H1 (cell line): ENCODE measurements around the gene ACBD6. TPM values are rescaled to one million over a fixed set of nuclear protein-coding genes. Genes with fewer than 3 reads are reported as not detected.

Experiments used
- CTCF ChIA-PET: fragments of 300-600 bp; sonication (Branson Sonifier 250); formaldehyde crosslinking; loops from one replicate; lab custom pipeline; 2021; ENCODE audit not compliant: partially characterized antibody; lab: Charles Lee
- POLR2A ChIA-PET: fragments of 300-600 bp; sonication (Branson Sonifier 250); formaldehyde crosslinking; loops from one replicate; lab custom pipeline; 2021; ENCODE audit warnings: inconsistent platforms; ENCODE audit not compliant: partially characterized antibody; lab: Charles Lee
- DNase-seq, 2 experiments: peaks; one replicate each; pipeline versions ENCODE4 v3.0.0 to v3.0.0-alpha.2; 2010 to 2022; ENCODE audit warnings: low spot score in 2 of 2, low read depth in 1 of 2, mixed read lengths in 1 of 2
- FAIRE-seq: peaks from 2 replicates; lab custom pipeline; 2011; peaks lifted over from hg19 to GRCh38; lab: Jason Lieb, UNC
- H2AFZ ChIP-seq: 2 replicates; pipeline ENCODE4 v1.8.1; 2012; ENCODE audit warnings: low read length, inconsistent platforms
- H2AK5ac ChIP-seq: 2 replicates; pipeline ENCODE4 v1.6.1; 2013; ENCODE audit warnings: low read depth, low read length
- H2BK120ac ChIP-seq: replicated peaks from 2 replicates; pipeline ENCODE3; 2013; ENCODE audit warnings: low read depth, low read length, inconsistent platforms
- H2BK12ac ChIP-seq: 2 replicates; pipeline ENCODE4 v1.6.1; 2013; ENCODE audit warnings: low read depth, low read length
- H2BK15ac ChIP-seq: 2 replicates; pipeline ENCODE4 v1.6.1; 2013; ENCODE audit warnings: low read length
- H2BK20ac ChIP-seq: 2 replicates; pipeline ENCODE4 v1.6.1; 2013; ENCODE audit warnings: low read length
- H2BK5ac ChIP-seq: 2 replicates; pipeline ENCODE4 v1.6.1; 2013; ENCODE audit warnings: low read depth, low read length
- H3K14ac ChIP-seq: 2 replicates; pipeline ENCODE4 v1.6.1; 2013; ENCODE audit warnings: inconsistent platforms; ENCODE audit not compliant: insufficient read length
- H3K18ac ChIP-seq: 2 replicates; pipeline ENCODE4 v1.6.1; 2013; ENCODE audit warnings: low read length; ENCODE audit errors: extremely low read depth
- H3K23ac ChIP-seq: 2 replicates; pipeline ENCODE4 v1.6.1; 2013; ENCODE audit warnings: inconsistent platforms; ENCODE audit not compliant: insufficient read length
- H3K23me2 ChIP-seq: 2 replicates; pipeline ENCODE4 v1.6.1; 2013; ENCODE audit warnings: low read depth, low read length
- H3K27ac ChIP-seq: 2 replicates; pipeline ENCODE4 v1.6.1; 2011; ENCODE audit warnings: low read depth, low read length, inconsistent platforms
- H3K27me3 ChIP-seq, 4 experiments: replicated peaks in 1 of 4; 1 replicate in 1 of 4; 2 replicates in 3 of 4; pipeline versions ENCODE4 v1.6.1 to v1.8.1; 2011 to 2013; ENCODE audit warnings: low read length in 3 of 4, mild to moderate bottlenecking in 3 of 4, inconsistent platforms in 2 of 4, mixed read lengths in 2 of 4, moderate library complexity in 1 of 4; ENCODE audit not compliant: control insufficient read depth in 3 of 4, insufficient read depth in 3 of 4; ENCODE audit errors: extremely low read depth in 1 of 4
- H3K36me3 ChIP-seq, 4 experiments: 2 replicates each; pipeline versions ENCODE4 v1.6.1 to v1.8.1; 2011 to 2013; ENCODE audit warnings: mild to moderate bottlenecking in 4 of 4, low read length in 3 of 4, moderate library complexity in 2 of 4, control low read depth in 1 of 4, inconsistent platforms in 1 of 4; ENCODE audit not compliant: insufficient read depth in 4 of 4, control insufficient read depth in 2 of 4
- H3K4ac ChIP-seq: replicated peaks from 2 replicates; pipeline ENCODE3; 2013; ENCODE audit warnings: low read length, low read depth, mixed read lengths, inconsistent platforms; ENCODE audit not compliant: insufficient read length
- H3K4me1 ChIP-seq, 4 experiments: replicated peaks in 1 of 4; 1 replicate in 1 of 4; 2 replicates in 3 of 4; pipeline versions ENCODE4 v1.6.1 to v1.8.1; 2011 to 2013; ENCODE audit warnings: low read length in 3 of 4, inconsistent platforms in 2 of 4, mixed read lengths in 1 of 4; ENCODE audit not compliant: insufficient read depth in 4 of 4, control insufficient read depth in 3 of 4
- H3K4me2 ChIP-seq, 2 experiments: 2 replicates each; pipeline versions ENCODE4 v1.6.1 to v1.8.1; 2011 to 2013; ENCODE audit warnings: low read depth in 2 of 2, low read length in 2 of 2, control low read depth in 1 of 2, inconsistent platforms in 1 of 2, mild to moderate bottlenecking in 1 of 2; ENCODE audit not compliant: insufficient read depth in 1 of 2
- H3K4me3 ChIP-seq, 4 experiments: fragments of 200-600, 300-600 bp in 1 of 4; sonication (generic), shearing (Covaris generic), sonication (Bioruptor Twin) in 1 of 4; 2 replicates each; pipeline versions ENCODE4 v1.5.1 to v1.8.1; 2011 to 2016; ENCODE audit warnings: low read length in 4 of 4, low read depth in 3 of 4, control low read depth in 2 of 4, inconsistent platforms in 2 of 4, mild to moderate bottlenecking in 2 of 4, mixed read lengths in 1 of 4, moderate library complexity in 1 of 4; ENCODE audit not compliant: insufficient read depth in 2 of 4; ENCODE audit errors: extremely low read depth in 1 of 4
- H3K56ac ChIP-seq: replicated peaks from 2 replicates; pipeline ENCODE3; 2013; ENCODE audit warnings: low read depth, mild to moderate bottlenecking, mixed read lengths, low read length, inconsistent platforms; ENCODE audit not compliant: insufficient read length
- H3K79me1 ChIP-seq: 2 replicates; pipeline ENCODE4 v1.6.1; 2013; ENCODE audit warnings: low read depth, low read length, control low read depth
- H3K79me2 ChIP-seq, 2 experiments: 2 replicates each; pipeline versions ENCODE4 v1.6.1 to v1.8.1; 2012 to 2013; ENCODE audit warnings: low read length in 2 of 2, mild to moderate bottlenecking in 2 of 2, inconsistent platforms in 1 of 2; ENCODE audit not compliant: insufficient read depth in 2 of 2, control insufficient read depth in 1 of 2
- H3K9ac ChIP-seq, 4 experiments: replicated peaks in 1 of 4; 1 replicate in 1 of 4; 2 replicates in 3 of 4; pipeline versions ENCODE4 v1.6.1 to v1.8.1; 2011 to 2013; ENCODE audit warnings: low read depth in 3 of 4, low read length in 3 of 4, control low read depth in 2 of 4, mild to moderate bottlenecking in 2 of 4, moderate library complexity in 2 of 4, inconsistent platforms in 1 of 4; ENCODE audit errors: extremely low read depth in 1 of 4
- H3K9me3 ChIP-seq, 2 experiments: 2 replicates each; pipeline versions ENCODE4 v1.6.1 to v1.8.1; 2012 to 2013; ENCODE audit warnings: mild to moderate bottlenecking in 2 of 2, moderate library complexity in 2 of 2, control low read depth in 1 of 2, inconsistent platforms in 1 of 2, low read depth in 1 of 2, low read length in 1 of 2, mixed read lengths in 1 of 2; ENCODE audit not compliant: insufficient read depth in 2 of 2
- H4K20me1 ChIP-seq, 2 experiments: replicated peaks in 1 of 2; 2 replicates each; pipeline versions ENCODE3 to v1.8.1; 2011 to 2013; ENCODE audit warnings: inconsistent platforms in 2 of 2, low read length in 2 of 2, mild to moderate bottlenecking in 1 of 2; ENCODE audit not compliant: insufficient read depth in 2 of 2, control insufficient read depth in 1 of 2
- H4K5ac ChIP-seq: 2 replicates; pipeline ENCODE4 v1.6.1; 2013; ENCODE audit warnings: low read length, low read depth, mixed read lengths, inconsistent platforms; ENCODE audit not compliant: insufficient read length
- H4K8ac ChIP-seq: 2 replicates; pipeline ENCODE4 v1.8.0; 2013; ENCODE audit warnings: mild to moderate bottlenecking, moderate library complexity, low read length, inconsistent platforms; ENCODE audit not compliant: insufficient read depth; ENCODE audit errors: extremely low read depth
- H4K91ac ChIP-seq: replicated peaks from 2 replicates; pipeline ENCODE3; 2013; ENCODE audit warnings: low read length, mixed read lengths, inconsistent platforms; ENCODE audit not compliant: insufficient read length
- ATF3 ChIP-seq: IDR thresholded peaks from 2 replicates; pipeline ENCODE4 v1.6.1; 2011; ENCODE audit warnings: low read depth, mild to moderate bottlenecking, low read length; ENCODE audit not compliant: insufficient read depth
- CEBPB ChIP-seq: IDR thresholded peaks from 2 replicates; pipeline ENCODE4 v1.6.1; 2012; ENCODE audit warnings: low read depth, low read length
- FOSL1 ChIP-seq: IDR thresholded peaks from 2 replicates; pipeline ENCODE4 v1.6.1; 2011; ENCODE audit warnings: mild to moderate bottlenecking, low read depth, low read length, moderate library complexity; ENCODE audit not compliant: insufficient read depth
- RBBP5 ChIP-seq: IDR thresholded peaks from 2 replicates; pipeline ENCODE4 v1.7.1; 2012; ENCODE audit warnings: low read depth, mild to moderate bottlenecking, inconsistent platforms, low read length, moderate library complexity, borderline replicate concordance
- SIN3A ChIP-seq, 2 experiments: IDR thresholded peaks in 1 of 2; conservative IDR thresholded peaks in 1 of 2; 2 replicates each; pipeline ENCODE4 v1.6.1; 2011 to 2012; ENCODE audit warnings: low read length in 2 of 2, improper control_type of control experiment in 1 of 2, low read depth in 1 of 2, mild to moderate bottlenecking in 1 of 2
- SIX5 ChIP-seq: IDR thresholded peaks from 2 replicates; pipeline ENCODE4 v1.6.1; 2011; ENCODE audit warnings: mild to moderate bottlenecking, low read depth, low read length
- WGBS, 2 experiments: shearing (Covaris generic) in 1 of 2; methylation state at CpG; one replicate each; pipeline versions ENCODE4 v1.1.6 to v1.1.7; 2013 to 2015; ENCODE audit warnings: low lambda C conversion rate in 2 of 2, mixed read lengths in 2 of 2, inconsistent platforms in 1 of 2, low coverage in 1 of 2, missing lambda C conversion rate in 1 of 2; ENCODE audit not compliant: insufficient replicate concordance in 2 of 2, insufficient coverage in 1 of 2, insufficient read length in 1 of 2; ENCODE audit errors: extremely low coverage in 1 of 2, missing lambda C conversion rate in 1 of 2; 5-methylcytosine and 5-hydroxymethylcytosine counted together
- polyA plus RNA-seq, 7 experiments: library from polyadenylated mRNA; depleted of rRNA in 3 of 7; stranded (reverse) in 5 of 7; unstranded in 2 of 7; fragments of >200 nt in 5 of 7; fragments of 200-250 nt in 2 of 7; gene quantifications; 1 replicate in 5 of 7; 2 replicates in 1 of 7; 4 replicates in 1 of 7; pipeline versions ENCODE4 v1.2.1 to v1.2.3, GENCODE V29; 2011 to 2013; ENCODE audit warnings: missing spikeins in 2 of 7, mixed read lengths in 2 of 7
- total RNA-seq: library from RNA; stranded (reverse); fragmentation: NEBNext Ultra II Directional; extraction: Animal tissue kit (Norgen Biotek cat#: 25700); gene quantifications from 2 replicates; pipeline ENCODE4 v1.2.1, GENCODE V29; 2021

Gene ACBD6
- total and polyA plus RNA-seq, 2 of the 8 experiments (the other 6 are each of a cell fraction or from before 2014, with no cell fraction given): 52.0 to 67.7 TPM

- FAIRE-seq (no peak), DNase-seq (no peak)
- no peak overlapping the region for H2BK5ac ChIP-seq
- no peak overlapping the region for H4K91ac ChIP-seq
- H3K14ac ChIP-seq: no peak overlapping the region
- H4K20me1 ChIP-seq: no peaks in the 10 kb centered on the region
- no peak overlapping the region for H3K56ac ChIP-seq
- ChIA-PET CTCF (interaction anchor here (0.6 to 17.1 kb wide), 16 partner anchors 9 to 221 kb away, joined by 3 to 244 read pairs (median 4); no protein-coding TSS in a partner anchor), POLR2A (interaction anchor here (0.8 to 1.4 kb wide), 3 partner anchors 14 to 92 kb away, joined by 4 to 5 read pairs (median 5); partner anchors contain the start of gene LHX4)
- H3K4me2 ChIP-seq: no peak overlapping the region
- H4K5ac ChIP-seq: no peak overlapping the region
- H3K4me3 ChIP-seq: no peak overlapping the region
- H3K4ac ChIP-seq: no peak overlapping the region
- no peak overlapping the region for H3K18ac ChIP-seq
- H3K9me3 ChIP-seq: no peaks in the 10 kb centered on the region
- no peaks in the 10 kb centered on the region for H3K23me2 ChIP-seq
- no peaks in the 10 kb centered on the region for H3K79me2 ChIP-seq
- WGBS, 2 experiments: 90% methylated on average over 7 of the region's 7 CpGs; no CpG with 5 or more reads in 1 of the 2 experiments
- no peak overlapping the region for H2AK5ac ChIP-seq
- no peaks in the 10 kb centered on the region; a peak in 1 of 7 replicates for H3K27me3 ChIP-seq
- TF ChIP-seq SIX5: no peak
- no peak for TF ChIP-seq CEBPB
- TF ChIP-seq FOSL1: no peak
- TF ChIP-seq SIN3A (conservative IDR thresholded peaks at IDR 0.05 in 1 of 2, IDR thresholded peaks at IDR 0.05 in 1 of 2; ENCODE audit: low read depth in 1 of 2, low read length in 2 of 2): no peak
- TF ChIP-seq ATF3: no peak
- no peak for TF ChIP-seq RBBP5
- H2AFZ ChIP-seq: no peak overlapping the region
- H3K4me1 ChIP-seq: peaks cover 0 to 13% (median 3%) of the 10 kb centered on the region in 4 experiments; a peak in 5 of 7 replicates
- 0 out of 2 replicates have a peak overlapping the region, but pooled peaks have one; percentile 1 for H2BK20ac ChIP-seq
- H4K8ac ChIP-seq: no peak overlapping the region
- H3K79me1 ChIP-seq: no peaks in the 10 kb centered on the region
- no peak overlapping the region for H3K27ac ChIP-seq
- H3K36me3 ChIP-seq: no peaks in the 10 kb centered on the region; a peak in 1 of 8 replicates
- no peak overlapping the region for H3K9ac ChIP-seq
- no peak overlapping the region for H2BK120ac ChIP-seq
- H2BK12ac ChIP-seq: no peak overlapping the region
- no peak overlapping the region for H2BK15ac ChIP-seq
- no peak overlapping the region for H3K23ac ChIP-seq
These were observed 240.7 kb downstream of the ACBD6 start for GRCh38 chr1:180261524-180262155.
